GM23248 (cell line): ENCODE data around the gene DEFB131A.
"Not testable (repeated sequence)": the region's sequence is repeated elsewhere in the genome, so short reads cannot be mapped to it uniquely, and the experiment has no call there.

Source experiments
- EZH2 ChIP-seq: fragments of 200-600 bp; sonication (generic); IDR thresholded peaks from 2 replicates; pipeline ENCODE4 v1.6.1; 2018; ENCODE audit warnings: antibody characterized with exemption, mild to moderate bottlenecking; ENCODE audit not compliant: insufficient read depth, poor library complexity, severe bottlenecking
- EZH2phosphoT487 ChIP-seq: fragments of 200-600 bp; sonication (generic); IDR thresholded peaks from 2 replicates; pipeline ENCODE4 v1.6.1; 2018; ENCODE audit warnings: antibody characterized with exemption, moderate library complexity, mild to moderate bottlenecking, low read depth; ENCODE audit not compliant: insufficient read depth

DNA sequence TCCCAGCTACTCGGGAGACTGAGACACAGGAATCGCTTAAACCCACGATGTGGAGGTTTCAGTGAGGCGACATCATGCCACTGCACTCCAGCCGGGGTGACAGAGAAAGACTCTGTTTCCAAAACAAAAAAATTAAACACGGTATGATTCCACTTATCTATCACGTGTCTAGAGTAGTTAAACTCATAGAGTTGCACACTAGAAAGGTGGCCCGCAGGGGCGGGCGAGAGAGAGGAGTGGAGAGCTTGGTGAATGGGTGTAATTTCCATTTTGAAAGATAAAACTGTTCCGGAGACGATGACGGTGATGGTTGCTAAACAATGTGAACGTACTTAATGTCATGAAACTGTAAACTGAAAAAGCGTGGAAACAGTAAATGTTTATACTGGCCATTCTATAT is 44.6 kb downstream of the DEFB131A start:
- TF ChIP-seq EZH2, EZH2phosphoT487: not testable (repeated sequence)
